HG02798 (cell line): Measurements from ENCODE around the gene CASZ1.

ENCODE experiments used
- ATAC-seq: cut with Tn5 transposase; IDR thresholded peaks from one replicate; pipeline ENCODE4 v1.9.1; 2021; ENCODE audit warnings: mild to moderate bottlenecking; ENCODE audit not compliant: unreplicated experiment, poor library complexity

The CASZ1 gene

GRCh38 chr1:10617931-10618885, 178.2 kb downstream of the CASZ1 start:
- no peak for ATAC-seq

- no peak for ATAC-seq
These were observed 179.1 kb downstream of the CASZ1 start for GRCh38 chr1:10617318-10617717.

- no peak for ATAC-seq
These were observed 179.8 kb downstream of the CASZ1 start for GRCh38 chr1:10616696-10617095.

- ATAC-seq: no peak
These were observed 180.3 kb downstream of the CASZ1 start for GRCh38 chr1:10615932-10616671.

GRCh38 chr1:10615332-10615731, 181.1 kb downstream of the CASZ1 start:
- no peak for ATAC-seq

- ATAC-seq: no peak
These were observed 181.8 kb downstream of the CASZ1 start for GRCh38 chr1:10614377-10615225.

GRCh38 chr1:10613861-10614260, 182.6 kb downstream of the CASZ1 start:
- ATAC-seq: no peak

GRCh38 chr1:10613340-10613739, 183.1 kb downstream of the CASZ1 start:
- no peak for ATAC-seq

GRCh38 chr1:10612436-10613160, 183.8 kb downstream of the CASZ1 start:
- ATAC-seq: no peak

GRCh38 chr1:10610901-10611600, 185.4 kb downstream of the CASZ1 start:
- no peak for ATAC-seq

- ATAC-seq: no peak
These were observed 187.8 kb downstream of the CASZ1 start for GRCh38 chr1:10608690-10609089.

GRCh38 chr1:10607228-10607627, 189.2 kb downstream of the CASZ1 start:
- ATAC-seq: no peak

GRCh38 chr1:10606064-10606463, 190.4 kb downstream of the CASZ1 start:
- ATAC-seq: no peak

GRCh38 chr1:10604966-10605365, 191.5 kb downstream of the CASZ1 start:
- no peak for ATAC-seq

- ATAC-seq: no peak
These were observed 193.5 kb downstream of the CASZ1 start for GRCh38 chr1:10602936-10603335.

- no peak for ATAC-seq
These were observed 194.9 kb downstream of the CASZ1 start for GRCh38 chr1:10601342-10602070.

- no peak for ATAC-seq
These were observed 197.1 kb downstream of the CASZ1 start for GRCh38 chr1:10599194-10599861.

GRCh38 chr1:10598389-10598702, 198.1 kb downstream of the CASZ1 start:
- ATAC-seq: no peak
